DOHH2 (cell line): ENCODE measurements around the gene FZR1.

Experiments
- EZH2phosphoT487 ChIP-seq: fragments of 200-600 bp; sonication (generic); IDR thresholded peaks from 2 replicates; pipeline ENCODE4 v1.6.1; 2017; ENCODE audit warnings: borderline replicate concordance, mild to moderate bottlenecking, antibody characterized with exemption, low read length, moderate library complexity, mixed read lengths
- TF ChIP-seq, protein P1 (sequence below): fragments of 200-600 bp; sonication (generic); IDR thresholded peaks from one replicate; pipeline ENCODE4 v1.5.1; 2014; ENCODE audit warnings: antibody characterized with exemption, mild to moderate bottlenecking, low read depth, low read length; ENCODE audit not compliant: poor library complexity, severe bottlenecking

GRCh38 chr19:3458229-3459088 lies 47.7 kb upstream of the FZR1 start:
- TF ChIP-seq, protein P1, sequence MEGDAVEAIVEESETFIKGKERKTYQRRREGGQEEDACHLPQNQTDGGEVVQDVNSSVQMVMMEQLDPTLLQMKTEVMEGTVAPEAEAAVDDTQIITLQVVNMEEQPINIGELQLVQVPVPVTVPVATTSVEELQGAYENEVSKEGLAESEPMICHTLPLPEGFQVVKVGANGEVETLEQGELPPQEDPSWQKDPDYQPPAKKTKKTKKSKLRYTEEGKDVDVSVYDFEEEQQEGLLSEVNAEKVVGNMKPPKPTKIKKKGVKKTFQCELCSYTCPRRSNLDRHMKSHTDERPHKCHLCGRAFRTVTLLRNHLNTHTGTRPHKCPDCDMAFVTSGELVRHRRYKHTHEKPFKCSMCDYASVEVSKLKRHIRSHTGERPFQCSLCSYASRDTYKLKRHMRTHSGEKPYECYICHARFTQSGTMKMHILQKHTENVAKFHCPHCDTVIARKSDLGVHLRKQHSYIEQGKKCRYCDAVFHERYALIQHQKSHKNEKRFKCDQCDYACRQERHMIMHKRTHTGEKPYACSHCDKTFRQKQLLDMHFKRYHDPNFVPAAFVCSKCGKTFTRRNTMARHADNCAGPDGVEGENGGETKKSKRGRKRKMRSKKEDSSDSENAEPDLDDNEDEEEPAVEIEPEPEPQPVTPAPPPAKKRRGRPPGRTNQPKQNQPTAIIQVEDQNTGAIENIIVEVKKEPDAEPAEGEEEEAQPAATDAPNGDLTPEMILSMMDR = no peak
- TF ChIP-seq EZH2phosphoT487 = no peak
